HL-60 (cell line): Measurements from ENCODE around the gene ZBTB34.

ENCODE experiments used
- GABPA ChIP-seq: IDR thresholded peaks from 2 replicates; pipeline ENCODE4 v1.6.1; 2012; ENCODE audit warnings: low read depth
- POLR2AphosphoS5 ChIP-seq: IDR thresholded peaks from 2 replicates; pipeline ENCODE4 v1.6.1; 2012; ENCODE audit warnings: low read depth
- REST ChIP-seq: IDR thresholded peaks from 2 replicates; pipeline ENCODE4 v1.6.1; 2012; ENCODE audit warnings: low read depth; ENCODE audit not compliant: insufficient replicate concordance
- SPI1 ChIP-seq: IDR thresholded peaks from 2 replicates; pipeline ENCODE4 v1.6.1; 2012; ENCODE audit warnings: low read depth, mild to moderate bottlenecking, borderline replicate concordance
- TF ChIP-seq, protein P1 (sequence below): IDR thresholded peaks from one replicate; pipeline ENCODE4 v1.5.1; 2011; ENCODE audit warnings: low read length, control low read depth, inconsistent platforms; ENCODE audit not compliant: insufficient read depth

DNA sequence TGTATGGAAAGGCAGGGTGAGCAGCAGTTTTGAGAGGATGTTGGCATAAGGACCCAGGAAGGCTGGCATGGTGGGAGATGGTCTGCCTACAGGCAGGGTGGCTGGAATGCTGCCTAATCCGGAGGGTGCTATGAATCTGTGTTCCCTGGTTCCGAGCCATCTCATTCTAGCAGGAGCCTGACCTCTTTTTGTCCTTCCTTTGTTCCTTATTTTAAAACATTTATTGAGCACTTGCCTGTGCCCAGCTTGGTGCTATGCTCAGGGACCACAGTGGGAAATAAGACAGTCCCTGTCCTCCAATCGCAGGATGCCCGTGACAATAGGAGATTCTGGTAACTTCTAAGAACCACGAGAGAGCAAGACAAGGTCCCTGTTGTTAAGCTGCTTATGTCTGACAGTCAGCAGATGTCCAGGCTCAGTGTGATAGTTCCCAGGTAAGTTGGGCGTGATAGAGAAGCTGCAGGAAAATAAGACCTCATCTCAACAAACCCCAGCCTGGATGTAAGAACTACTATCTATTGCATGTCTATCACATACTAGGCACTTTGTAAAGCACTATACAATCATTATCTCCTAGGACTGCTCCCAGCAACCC lies 9.1 kb upstream of the ZBTB34 start:
- TF ChIP-seq, protein P1, sequence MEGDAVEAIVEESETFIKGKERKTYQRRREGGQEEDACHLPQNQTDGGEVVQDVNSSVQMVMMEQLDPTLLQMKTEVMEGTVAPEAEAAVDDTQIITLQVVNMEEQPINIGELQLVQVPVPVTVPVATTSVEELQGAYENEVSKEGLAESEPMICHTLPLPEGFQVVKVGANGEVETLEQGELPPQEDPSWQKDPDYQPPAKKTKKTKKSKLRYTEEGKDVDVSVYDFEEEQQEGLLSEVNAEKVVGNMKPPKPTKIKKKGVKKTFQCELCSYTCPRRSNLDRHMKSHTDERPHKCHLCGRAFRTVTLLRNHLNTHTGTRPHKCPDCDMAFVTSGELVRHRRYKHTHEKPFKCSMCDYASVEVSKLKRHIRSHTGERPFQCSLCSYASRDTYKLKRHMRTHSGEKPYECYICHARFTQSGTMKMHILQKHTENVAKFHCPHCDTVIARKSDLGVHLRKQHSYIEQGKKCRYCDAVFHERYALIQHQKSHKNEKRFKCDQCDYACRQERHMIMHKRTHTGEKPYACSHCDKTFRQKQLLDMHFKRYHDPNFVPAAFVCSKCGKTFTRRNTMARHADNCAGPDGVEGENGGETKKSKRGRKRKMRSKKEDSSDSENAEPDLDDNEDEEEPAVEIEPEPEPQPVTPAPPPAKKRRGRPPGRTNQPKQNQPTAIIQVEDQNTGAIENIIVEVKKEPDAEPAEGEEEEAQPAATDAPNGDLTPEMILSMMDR, result no peak
- TF ChIP-seq POLR2AphosphoS5, result no peak
- TF ChIP-seq REST, result no peak
- no peak for TF ChIP-seq GABPA
- TF ChIP-seq SPI1, result no peak
